Suppressor macrophage (primary cell): ENCODE data around the gene MYO3B.

Experiments used
- DNase-seq, 4 experiments: peaks; one replicate each; pipeline ENCODE4 v3.0.0-alpha.2; 2020 to 2022

MYO3B gene

GRCh38 chr2:170236680-170237047, 58.7 kb downstream of the MYO3B start:
- no peak for DNase-seq

- DNase-seq: no peak
These were observed 59.7 kb downstream of the MYO3B start for GRCh38 chr2:170237572-170238120.

DNA sequence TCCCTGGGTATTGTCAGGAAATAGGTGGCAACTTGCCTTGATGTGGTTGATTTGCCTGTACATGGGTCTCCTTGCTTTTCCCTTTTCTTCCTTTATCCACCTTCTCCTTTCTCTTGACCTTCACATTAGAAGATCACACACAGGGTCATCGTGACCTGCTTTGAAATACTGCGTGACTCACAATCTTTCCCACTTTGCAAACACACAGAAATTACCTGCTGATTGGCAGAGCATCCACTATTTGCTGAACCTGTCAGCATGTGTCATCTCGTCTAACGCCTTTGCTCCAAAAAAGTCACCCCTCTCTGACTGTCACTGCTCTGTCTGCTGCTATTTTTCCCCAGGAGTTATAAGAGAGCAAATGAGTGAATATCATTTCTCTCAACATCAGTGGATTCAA, 60.8 kb downstream of the MYO3B start:
- no peak for DNase-seq

DNA sequence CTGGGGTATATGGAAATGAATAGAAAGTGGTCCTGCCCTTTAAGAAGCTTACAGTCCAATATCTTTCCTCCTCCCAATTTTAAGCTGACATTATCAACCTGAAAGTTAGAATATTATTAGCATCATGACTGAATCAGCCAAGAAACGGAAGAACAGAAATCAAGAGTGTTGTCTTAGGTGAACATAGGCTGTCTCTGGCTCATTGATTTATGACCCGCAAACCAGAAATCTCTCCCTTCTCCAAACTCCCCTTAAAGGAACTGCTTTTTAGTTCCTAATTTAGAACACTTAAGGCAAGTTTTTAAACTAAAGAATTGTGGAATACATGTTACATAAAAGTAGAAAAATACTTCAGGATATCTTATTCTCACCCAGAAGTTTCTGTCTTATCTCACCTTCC, 62.7 kb downstream of the MYO3B start:
- DNase-seq: no peak

- DNase-seq: no peak
These were observed 63.8 kb downstream of the MYO3B start for GRCh38 chr2:170241756-170242155.

DNA sequence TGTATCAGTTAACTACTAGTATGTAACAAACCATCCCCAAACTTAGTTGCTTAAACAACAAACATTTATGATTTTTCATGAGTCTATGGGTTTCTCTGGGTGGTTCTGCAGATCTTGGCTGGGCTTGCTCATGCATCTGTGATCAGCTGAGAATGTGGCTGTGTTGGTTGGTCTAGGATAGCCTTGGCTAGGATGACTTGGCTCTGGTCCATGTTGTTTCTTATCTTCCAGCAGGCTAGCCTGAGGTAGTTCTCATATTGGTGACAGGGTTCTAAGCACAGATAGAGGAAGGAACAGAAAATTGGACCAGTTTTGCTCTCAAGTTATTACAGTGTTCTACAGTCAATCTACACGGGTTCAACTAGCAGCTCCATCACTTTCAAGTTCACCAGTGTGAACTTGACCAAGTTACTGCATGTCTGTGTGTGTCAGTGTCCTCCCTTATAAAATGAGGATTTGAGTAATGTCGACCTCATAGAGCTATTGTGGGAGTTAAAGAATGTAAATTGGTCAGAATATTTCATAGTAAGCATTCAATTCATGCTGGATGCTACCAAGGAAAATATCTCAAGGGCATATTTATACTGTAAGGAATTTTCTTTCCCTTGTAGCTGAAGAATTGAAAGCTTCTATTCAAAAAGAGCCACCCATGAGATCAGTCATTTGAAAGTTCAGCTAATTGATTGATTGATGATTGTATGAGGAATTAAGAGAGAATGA, 65.3 kb downstream of the MYO3B start:
- no peak for DNase-seq

DNA sequence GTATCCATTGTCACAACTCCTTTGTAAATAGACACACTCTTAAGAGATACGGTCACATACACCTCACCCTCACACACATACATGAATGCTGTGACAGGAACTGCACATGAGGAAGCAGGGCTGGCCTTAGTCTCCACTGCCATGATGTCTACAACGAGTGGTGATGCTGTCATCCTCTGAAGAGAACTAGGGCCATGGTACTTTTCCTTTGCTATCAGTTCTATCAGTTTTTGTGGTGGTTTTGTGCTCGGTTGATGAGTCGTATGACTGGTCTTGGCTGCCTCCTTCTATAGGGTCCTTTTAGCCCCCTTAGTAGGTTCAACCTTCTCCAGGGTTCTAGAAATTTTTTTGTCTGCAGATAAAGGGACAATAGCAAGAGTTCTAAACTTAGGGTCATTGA, 66.0 kb downstream of the MYO3B start:
- no peak for DNase-seq

DNA sequence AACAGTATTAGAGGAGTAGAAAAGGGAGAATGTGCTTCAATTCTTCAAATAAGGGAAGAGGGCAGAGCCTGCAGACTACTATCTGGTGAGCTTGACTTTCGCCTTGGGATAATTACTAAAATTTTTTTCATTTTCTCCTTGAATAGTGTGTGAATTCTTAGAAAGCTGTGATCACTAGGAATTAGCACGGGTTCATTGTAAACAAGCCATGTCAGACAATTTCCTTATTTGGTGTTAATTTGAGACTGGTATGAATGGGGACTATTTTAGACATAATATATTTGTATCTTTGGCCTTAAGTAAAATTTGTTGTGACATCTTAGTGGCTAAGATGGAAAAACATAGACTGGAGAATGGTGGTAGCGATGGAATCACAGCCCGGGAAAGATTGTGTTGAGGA, 66.6 kb downstream of the MYO3B start:
- DNase-seq: no peak

- no peak for DNase-seq
These were observed 67.4 kb downstream of the MYO3B start for GRCh38 chr2:170245312-170245711.

DNA sequence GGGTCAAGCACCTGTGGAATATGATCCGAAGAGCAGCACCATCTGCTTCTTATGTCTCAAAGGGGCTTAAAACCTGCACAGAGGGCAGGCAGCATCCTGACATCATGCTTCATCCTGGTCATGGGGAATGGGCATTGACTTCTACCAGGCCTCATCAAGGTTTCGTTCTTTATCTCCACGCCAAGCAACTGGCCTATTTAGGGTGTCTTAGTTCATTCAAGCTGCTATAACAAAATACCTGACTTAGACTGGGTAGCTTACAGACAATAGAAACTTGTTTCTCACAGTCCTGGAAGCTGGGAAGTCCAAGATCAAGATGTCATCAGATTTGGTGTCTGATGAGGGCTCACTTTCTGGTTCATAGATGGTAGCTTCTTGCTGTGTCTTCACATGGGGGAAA, 69.4 kb downstream of the MYO3B start:
- DNase-seq: no peak

DNA sequence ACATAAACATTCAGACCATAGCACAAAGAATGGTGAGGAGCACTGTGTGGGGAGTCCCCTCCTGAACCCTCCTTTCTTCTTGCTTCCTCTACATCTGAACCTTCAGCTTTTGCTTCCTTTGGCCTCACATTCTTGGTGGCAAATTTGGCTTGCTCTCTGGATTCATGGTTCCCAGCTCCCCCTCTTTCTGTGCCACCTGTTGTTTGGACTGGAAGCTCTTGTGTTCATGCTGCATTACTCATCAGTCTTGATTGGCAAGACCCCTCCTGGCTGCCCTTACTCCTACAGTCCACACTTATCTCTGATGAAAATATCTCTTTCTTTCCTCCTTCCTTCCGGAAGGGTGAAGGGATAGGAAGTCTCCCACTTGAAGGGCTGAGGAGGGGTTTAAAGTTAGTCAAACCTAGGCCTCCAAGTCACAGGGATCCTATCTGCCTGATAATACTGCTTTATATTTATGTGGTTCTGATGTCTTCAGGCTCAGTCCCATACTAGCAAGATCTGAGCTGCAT, 70.0 kb downstream of the MYO3B start:
- DNase-seq: no peak

DNA sequence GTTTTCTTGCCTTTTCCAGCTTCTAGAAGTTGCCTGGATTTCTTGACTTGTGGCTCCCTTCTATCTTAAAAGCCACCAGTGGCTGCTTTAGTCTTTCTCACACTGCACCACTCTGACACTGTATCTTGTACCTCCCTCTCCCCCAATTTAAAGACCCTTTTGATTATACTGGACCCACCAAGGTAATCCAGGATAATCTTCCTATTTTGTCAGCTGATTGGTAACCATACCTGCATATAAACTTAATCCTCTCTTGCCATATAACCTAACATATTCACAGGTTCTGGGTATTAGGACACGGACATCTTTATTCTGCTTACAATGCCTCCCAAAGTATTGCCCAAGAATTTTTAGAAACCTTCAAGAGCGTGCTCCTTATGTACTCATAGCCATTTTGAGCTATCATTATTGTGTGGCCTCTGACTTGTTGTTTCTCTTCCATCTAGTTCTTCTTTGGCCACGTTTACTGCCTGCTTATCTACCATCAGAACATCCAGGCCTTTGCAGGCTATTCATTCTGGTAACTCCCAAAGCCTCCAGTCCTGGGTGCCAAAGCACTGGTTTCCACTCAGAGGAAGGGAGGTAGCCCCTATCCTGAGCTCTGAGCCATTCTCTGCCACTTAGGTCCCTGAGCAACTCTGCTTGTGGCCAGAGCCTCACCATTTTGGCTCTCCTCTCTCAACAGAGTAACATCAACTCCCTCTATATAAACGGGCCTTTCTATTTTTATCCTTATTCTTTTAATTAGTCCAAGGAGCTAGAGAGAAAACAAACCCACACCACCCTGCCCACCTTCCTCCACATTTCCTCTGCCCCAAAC, 70.8 kb downstream of the MYO3B start:
- no peak for DNase-seq

DNA sequence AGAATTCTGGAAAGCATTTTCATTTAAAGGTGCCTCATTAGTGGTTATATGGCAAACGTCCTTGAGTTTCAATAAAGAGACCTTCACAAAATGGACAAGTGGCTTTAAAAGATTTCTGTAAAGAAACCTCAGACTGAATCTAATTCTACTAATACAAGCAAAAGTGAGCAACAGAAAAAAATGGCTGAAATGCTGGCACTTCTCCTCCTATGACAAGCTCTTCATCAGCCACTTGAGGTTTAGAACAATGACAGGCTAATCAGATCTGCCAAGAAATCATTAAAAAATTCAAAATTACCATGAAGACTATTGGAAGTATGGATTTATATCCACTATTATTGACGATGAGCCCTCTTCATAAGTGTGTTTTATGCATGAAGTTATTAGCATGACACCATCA, 71.8 kb downstream of the MYO3B start:
- no peak for DNase-seq

- DNase-seq: no peak
These were observed 72.6 kb downstream of the MYO3B start for GRCh38 chr2:170250584-170250983.

DNA sequence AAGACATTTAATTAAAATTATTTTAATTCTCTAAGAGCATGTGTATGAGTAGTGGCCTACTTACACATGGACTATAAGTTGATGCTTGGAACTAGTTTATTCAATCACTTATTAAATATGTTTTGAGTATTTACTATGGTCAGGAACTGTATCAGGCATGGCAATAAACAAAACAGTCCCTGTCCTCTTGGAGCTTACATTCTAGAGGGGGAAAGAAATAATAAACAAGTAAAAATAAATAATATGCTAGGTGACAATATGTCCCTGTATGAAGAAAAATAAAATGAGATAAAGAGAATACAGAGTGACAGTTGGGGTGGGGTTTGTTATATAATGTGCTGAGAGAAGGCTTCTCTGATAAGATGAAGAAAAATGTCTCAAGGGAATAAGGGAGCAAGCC, 74.5 kb downstream of the MYO3B start:
- DNase-seq: no peak

DNA sequence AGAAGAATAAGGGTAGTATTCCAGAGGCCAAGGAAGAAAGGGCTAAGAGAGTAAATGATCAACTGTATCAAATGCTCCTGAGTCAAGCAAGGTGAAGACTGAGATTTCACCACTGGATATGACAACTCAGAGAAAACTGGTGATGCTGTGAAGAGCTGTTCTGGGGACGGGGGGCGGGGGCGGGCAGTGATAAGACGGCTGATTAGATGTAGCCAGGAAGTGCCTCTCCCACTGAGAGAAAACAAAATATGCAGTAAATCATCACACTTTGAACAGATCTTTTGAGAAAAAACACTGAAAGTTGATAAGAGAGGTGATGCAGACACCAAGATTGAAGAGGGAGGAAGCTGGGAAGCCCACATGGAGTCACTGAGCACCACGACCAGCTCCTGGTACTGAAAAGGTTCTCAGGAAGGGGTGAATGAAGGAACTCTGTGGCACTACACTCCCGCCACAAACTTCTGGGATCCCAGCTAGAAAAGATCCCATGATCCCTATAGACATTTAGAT, 75.8 kb downstream of the MYO3B start:
- DNase-seq: no peak

- no peak for DNase-seq
These were observed 76.4 kb downstream of the MYO3B start for GRCh38 chr2:170254293-170254732.

- DNase-seq: no peak
These were observed 77.2 kb downstream of the MYO3B start for GRCh38 chr2:170255137-170255536.

- no peak for DNase-seq
These were observed 78.0 kb downstream of the MYO3B start for GRCh38 chr2:170255971-170256370.

DNA sequence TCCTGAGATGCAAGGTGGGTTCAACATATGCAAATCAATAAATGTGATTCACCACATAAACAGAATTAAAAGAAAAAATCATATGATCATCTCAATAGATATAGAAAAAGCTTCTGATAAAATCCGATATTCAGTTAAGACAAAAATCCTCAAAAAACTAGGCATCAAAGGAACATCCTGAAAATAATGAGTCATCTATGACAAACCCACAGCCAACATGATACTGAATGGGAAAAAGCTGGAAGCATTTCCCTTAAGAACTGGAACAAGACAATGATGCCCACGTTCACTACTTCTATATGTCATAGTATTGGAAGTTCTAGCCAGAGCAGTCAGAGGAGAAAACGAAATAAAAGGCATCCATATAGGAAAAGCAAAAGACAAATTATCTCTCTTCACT, 80.4 kb downstream of the MYO3B start:
- no peak for DNase-seq

- no peak for DNase-seq
These were observed 82.2 kb downstream of the MYO3B start for GRCh38 chr2:170260188-170260587.

DNA sequence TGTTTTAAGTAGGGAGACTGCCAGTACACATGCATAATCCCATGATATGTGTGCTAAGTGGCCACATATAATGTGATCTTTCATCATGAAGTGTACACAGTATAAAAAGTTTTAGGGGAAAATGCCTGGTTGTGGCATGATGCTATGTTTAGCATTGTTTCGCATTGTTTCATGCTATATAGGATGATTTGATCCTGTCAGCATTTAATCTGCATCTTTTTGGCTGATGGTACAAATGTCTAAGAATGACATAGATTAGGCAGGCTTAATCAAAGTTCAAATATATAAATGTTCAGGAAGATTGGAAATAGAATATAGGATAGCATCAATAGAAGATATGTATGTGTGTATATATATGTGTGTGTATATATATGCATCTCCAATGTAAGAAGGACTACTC, 83.6 kb downstream of the MYO3B start:
- no peak for DNase-seq

DNA sequence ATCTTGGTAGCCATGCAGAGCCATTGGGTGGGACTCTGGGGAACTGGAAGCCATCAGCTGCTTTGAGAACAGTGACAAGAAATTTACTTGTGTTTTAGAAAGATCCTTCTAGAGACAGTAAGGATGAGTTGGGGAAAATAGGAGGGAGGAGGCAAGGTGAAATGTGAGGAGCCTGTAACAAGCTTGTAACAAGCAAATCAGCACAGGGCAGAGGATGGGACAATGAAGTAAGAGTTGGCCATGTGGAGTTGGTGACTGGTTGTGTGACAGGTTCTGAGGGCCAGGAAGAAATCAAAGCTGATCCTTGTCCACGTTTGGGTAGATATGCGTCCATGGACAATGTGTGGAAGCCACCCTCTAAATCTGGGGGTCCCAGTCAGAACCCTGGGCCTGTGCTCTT, 84.4 kb downstream of the MYO3B start:
- no peak for DNase-seq

DNA sequence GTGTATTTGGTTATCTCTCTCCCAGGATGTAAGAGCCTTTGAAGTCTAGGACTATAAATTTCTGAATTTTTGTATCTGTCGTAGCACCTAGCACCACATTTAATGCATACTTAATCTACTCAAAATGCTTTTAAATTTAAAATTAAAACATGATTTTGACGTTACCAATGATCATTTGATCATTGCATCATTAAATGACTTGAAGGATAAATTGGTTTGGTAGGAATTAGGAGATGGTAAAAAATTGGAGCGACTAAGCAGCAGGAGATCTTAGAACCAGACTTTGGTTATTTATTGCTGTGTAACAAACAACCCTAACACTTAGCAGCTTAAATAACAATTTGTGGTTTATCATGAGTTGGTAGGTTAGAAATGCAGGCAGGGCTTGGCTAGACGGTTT, 84.9 kb downstream of the MYO3B start:
- no peak for DNase-seq
